LNCAP (cell line): ENCODE measurements around the gene PROCR.

Source experiments
- TF ChIP-seq, protein P1 (sequence below): fragments of 450-650 bp; IDR thresholded peaks from 2 replicates; pipeline ENCODE4 v1.5.1; 2017; ENCODE audit warnings: mild to moderate bottlenecking

The PROCR gene

DNA sequence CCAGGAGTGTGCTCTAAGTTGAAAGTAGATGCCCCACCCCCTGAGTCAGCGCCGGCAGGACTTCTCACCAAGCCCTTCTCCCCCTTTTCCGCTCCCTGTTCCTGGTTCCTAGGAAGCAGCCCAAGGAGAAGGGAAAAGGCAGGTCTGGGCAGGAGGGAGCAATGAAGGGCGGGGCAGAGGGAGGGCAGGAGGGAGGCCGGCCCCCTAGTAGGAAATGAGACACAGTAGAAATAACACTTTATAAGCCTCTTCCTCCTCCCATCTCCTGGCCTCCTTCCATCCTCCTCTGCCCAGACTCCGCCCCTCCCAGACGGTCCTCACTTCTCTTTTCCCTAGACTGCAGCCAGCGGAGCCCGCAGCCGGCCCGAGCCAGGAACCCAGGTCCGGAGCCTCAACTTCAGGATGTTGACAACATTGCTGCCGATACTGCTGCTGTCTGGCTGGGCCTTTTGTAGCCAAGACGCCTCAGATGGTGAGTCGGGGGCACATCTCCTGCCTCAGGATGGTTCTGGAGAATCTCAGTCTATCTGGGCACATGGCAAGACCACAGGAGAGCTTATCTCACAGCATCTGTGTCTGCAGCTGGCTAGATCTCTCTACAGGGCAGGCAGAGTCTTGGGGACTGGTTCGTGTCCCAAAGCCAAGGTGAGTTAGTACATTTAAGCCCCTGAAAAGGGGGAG lies at the start of gene PROCR:
PROCR (plus strand) TSS at position 320 of the 681 bp plus-strand sequence; CDS start at position 403, 83 bp downstream.
- TF ChIP-seq, protein P1, sequence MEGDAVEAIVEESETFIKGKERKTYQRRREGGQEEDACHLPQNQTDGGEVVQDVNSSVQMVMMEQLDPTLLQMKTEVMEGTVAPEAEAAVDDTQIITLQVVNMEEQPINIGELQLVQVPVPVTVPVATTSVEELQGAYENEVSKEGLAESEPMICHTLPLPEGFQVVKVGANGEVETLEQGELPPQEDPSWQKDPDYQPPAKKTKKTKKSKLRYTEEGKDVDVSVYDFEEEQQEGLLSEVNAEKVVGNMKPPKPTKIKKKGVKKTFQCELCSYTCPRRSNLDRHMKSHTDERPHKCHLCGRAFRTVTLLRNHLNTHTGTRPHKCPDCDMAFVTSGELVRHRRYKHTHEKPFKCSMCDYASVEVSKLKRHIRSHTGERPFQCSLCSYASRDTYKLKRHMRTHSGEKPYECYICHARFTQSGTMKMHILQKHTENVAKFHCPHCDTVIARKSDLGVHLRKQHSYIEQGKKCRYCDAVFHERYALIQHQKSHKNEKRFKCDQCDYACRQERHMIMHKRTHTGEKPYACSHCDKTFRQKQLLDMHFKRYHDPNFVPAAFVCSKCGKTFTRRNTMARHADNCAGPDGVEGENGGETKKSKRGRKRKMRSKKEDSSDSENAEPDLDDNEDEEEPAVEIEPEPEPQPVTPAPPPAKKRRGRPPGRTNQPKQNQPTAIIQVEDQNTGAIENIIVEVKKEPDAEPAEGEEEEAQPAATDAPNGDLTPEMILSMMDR = no peak

DNA sequence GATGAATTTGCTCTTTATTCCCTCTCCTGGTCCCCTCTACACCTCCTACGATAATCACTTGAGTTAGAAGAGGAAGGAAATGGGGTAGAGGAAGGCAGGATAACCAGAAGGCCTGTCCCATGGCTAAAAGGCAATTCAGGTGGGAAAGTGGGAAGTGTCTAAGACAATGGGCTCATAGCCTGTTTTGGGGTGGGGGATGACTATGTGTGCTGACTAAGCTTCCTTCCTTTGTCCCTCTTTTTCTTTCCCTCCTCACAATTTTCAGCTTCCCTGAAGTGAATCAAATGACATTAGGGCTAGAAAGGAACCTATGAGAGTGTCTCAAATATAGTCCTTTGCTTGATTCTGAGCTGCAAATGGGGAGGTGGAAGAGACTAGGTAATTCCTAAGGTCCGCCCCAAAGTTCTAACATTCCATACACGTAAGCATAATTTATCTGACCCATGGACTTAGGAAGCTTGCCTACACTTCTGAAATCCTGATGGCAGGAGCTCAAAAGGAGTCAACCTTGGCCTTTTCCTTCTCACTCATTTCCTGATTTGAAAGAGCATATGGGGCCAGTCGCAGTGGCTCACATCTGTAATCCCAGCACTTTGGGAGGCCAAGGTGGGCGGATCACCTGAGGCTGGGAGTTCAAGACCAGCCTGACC lies 49.0 kb upstream of the PROCR start:
- TF ChIP-seq, protein P1 = no peak

DNA sequence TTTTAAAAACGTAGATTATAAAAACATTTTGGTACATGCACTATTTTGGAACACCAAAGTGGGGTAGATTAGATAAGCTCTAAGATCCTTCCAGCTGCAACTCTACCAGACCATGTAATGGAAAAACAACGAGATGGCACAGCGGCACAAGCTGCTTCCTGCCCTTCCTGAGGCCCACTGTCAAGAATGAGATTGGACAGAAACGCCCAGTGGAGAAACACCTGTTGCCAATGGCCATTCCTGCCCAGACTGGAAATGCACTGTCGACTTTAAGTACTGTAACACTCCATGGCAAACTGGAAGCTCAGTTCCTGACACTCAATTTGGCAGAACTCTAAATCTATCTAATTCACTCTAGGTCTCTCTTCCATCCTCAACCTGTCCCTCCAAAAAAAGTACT lies 46.1 kb upstream of the PROCR start:
- TF ChIP-seq, protein P1 = no peak

DNA sequence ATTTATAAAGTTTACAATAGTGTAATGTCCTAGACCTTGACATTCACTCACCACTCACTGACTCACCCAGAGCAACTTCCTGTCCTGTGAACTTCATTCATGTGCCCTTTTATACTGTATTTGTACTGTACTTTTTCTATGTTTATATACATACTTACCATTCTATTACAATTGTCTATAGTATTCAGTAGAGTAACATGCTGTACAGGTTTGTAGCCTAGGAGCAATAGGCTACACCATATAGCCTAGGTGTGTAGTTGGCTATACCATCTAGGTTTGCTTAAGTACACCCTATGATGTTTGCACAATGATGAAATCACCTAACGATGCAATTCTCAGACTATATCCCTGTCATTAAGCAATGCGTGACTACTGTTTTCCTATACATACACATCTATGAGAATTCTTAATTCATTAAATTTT lies 42.2 kb upstream of the PROCR start:
- TF ChIP-seq, protein P1 = no peak

DNA sequence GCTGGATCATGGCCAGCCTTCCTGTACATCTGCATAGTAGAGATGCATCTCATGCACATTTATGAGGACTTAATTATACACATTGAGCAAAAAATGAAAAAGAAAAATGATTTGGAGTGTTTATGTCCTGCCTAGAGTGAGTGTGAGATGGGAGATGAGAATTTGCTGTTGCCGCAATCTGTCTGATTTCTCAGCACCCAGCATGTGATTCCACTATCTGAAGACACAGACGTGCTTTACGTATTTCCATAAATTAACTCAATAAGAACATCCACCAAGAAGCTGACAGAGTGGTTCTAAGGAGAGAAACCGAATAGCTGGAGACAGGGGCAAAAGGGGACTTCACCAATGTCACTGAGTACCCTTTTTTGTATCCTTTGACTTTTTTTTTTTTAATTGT lies 39.9 kb upstream of the PROCR start:
- TF ChIP-seq, protein P1 = no peak

DNA sequence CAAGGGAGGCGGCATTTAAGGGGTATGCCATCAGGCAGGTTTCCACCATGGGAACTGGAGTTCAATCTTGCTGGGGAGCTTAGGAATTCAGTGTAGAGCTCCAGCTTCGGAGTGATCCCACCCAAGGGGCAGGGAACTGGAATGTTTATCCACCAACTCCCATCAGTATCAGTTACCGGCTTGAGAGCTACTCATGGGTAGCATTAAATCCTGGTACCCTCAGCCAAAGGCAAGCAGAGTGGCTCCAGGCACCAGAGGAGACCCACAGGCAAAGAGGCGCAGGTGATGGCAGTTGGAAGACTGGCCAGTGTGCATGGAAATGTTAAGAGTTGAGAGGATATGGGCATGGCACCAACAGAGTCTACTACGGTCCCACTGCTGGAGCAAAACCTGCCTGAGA lies 38.8 kb upstream of the PROCR start:
- TF ChIP-seq, protein P1 = no peak

DNA sequence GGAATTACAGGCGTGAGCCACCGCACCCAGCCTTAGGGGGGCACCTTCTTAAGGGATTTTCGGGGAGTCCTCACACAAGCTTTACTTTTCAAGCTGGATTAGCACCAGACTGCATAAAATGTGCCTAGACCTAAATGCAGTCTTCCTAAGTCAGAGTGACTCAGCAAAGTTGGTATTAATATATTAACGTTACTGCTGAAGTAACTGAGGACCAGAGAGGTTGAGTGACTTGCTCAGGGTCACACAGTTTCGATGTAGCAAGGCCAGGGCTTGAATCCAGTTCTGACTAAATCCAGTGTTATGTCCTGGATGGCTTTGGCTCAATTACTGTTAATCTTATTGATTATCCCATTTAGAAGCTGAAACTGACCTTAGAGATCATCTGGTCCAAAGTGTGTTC lies 38.1 kb upstream of the PROCR start:
- TF ChIP-seq, protein P1 = no peak
